Neural cell (in vitro differentiated cells): ENCODE data around the gene ITPK1. TPM values are rescaled to one million over a fixed set of nuclear protein-coding genes. Genes with fewer than 3 reads are reported as not detected.

Experiments used
- H2AFZ ChIP-seq: fragments of 200-600, 300-800 bp; sonication (generic), shearing (Covaris generic); 2 replicates; pipeline ENCODE4 v1.6.0; 2014; ENCODE audit warnings: low read depth, mild to moderate bottlenecking, antibody characterized with exemption, low read length, moderate library complexity
- H3F3A ChIP-seq: fragments of 200-600 bp; shearing (Covaris generic); 2 replicates; pipeline ENCODE4 v1.6.1; 2016; ENCODE audit warnings: mild to moderate bottlenecking, moderate library complexity, mixed read lengths, antibody characterized with exemption, low read length; ENCODE audit not compliant: insufficient read depth, poor library complexity, severe bottlenecking
- H3K27ac ChIP-seq: fragments of 200-600, 300-800 bp; sonication (generic), shearing (Covaris generic); 2 replicates; pipeline ENCODE4 v1.5.1; 2014; ENCODE audit warnings: mild to moderate bottlenecking, low read length, moderate library complexity
- H3K27me3 ChIP-seq: fragments of 300-800, 200-600 bp; sonication (generic), shearing (Covaris generic); 2 replicates; pipeline ENCODE4 v1.6.0; 2014; ENCODE audit warnings: mild to moderate bottlenecking, low read depth, low read length, moderate library complexity; ENCODE audit not compliant: insufficient read depth
- H3K36me3 ChIP-seq: fragments of 300-800, 200-600 bp; sonication (generic), shearing (Covaris generic); 2 replicates; pipeline ENCODE4 v1.5.1; 2014; ENCODE audit warnings: mild to moderate bottlenecking, antibody characterized with exemption, low read length, moderate library complexity; ENCODE audit not compliant: insufficient read depth
- H3K4me2 ChIP-seq: fragments of 300-800, 200-600 bp; sonication (generic), shearing (Covaris generic); 2 replicates; pipeline ENCODE4 v1.6.0; 2014; ENCODE audit warnings: mild to moderate bottlenecking, low read length
- H3K4me3 ChIP-seq: fragments of 300-800, 200-600 bp; sonication (generic), shearing (Covaris generic); 2 replicates; pipeline ENCODE4 v1.5.1; 2014; ENCODE audit warnings: mild to moderate bottlenecking, low read length, moderate library complexity
- H3K79me2 ChIP-seq: fragments of 200-600 bp; shearing (Covaris generic); replicated peaks from 2 replicates; pipeline ENCODE4 v1.6.0; 2014; ENCODE audit warnings: mild to moderate bottlenecking, low read length, moderate library complexity; ENCODE audit not compliant: insufficient read depth
- H3K9ac ChIP-seq: fragments of 300-800, 200-600 bp; sonication (generic), shearing (Covaris generic); 2 replicates; pipeline ENCODE4 v1.6.1; 2016; ENCODE audit warnings: mild to moderate bottlenecking, low read length, mixed read lengths
- H3K9me2 ChIP-seq: fragments of 200-600 bp; shearing (Covaris generic); 2 replicates; pipeline ENCODE4 v1.6.1; 2016; ENCODE audit warnings: mild to moderate bottlenecking, low read length, mixed read lengths; ENCODE audit not compliant: insufficient read depth
- H3K9me3 ChIP-seq: fragments of 200-600, 300-800 bp; sonication (generic), shearing (Covaris generic); 2 replicates; pipeline ENCODE4 v1.6.1; 2016; ENCODE audit warnings: mild to moderate bottlenecking, mixed run types, low read length, moderate library complexity, mixed read lengths
- H4K20me1 ChIP-seq: fragments of 200-600 bp; shearing (Covaris generic); 2 replicates; pipeline ENCODE4 v1.6.1; 2016; ENCODE audit warnings: mild to moderate bottlenecking, mixed run types; ENCODE audit not compliant: insufficient read depth
- CTCF ChIP-seq: fragments of 450-650 bp; IDR thresholded peaks from 2 replicates; pipeline ENCODE4 v1.5.1; 2014; ENCODE audit warnings: antibody characterized with exemption, mild to moderate bottlenecking, moderate library complexity; ENCODE audit not compliant: poor library complexity, severe bottlenecking
- EP300 ChIP-seq: fragments of 450-650 bp; conservative IDR thresholded peaks from 2 replicates; pipeline ENCODE4 v1.6.1; 2014; ENCODE audit warnings: antibody characterized with exemption, mild to moderate bottlenecking, moderate library complexity; ENCODE audit not compliant: poor library complexity, severe bottlenecking
- EZH2 ChIP-seq: fragments of 200-600, 300-800 bp; shearing (Covaris generic), sonication (generic); IDR thresholded peaks from 2 replicates; pipeline ENCODE4 v1.6.1; 2014; ENCODE audit warnings: antibody characterized with exemption, low read length, borderline replicate concordance, mild to moderate bottlenecking; ENCODE audit not compliant: insufficient read depth, poor library complexity, severe bottlenecking
- MXI1 ChIP-seq: fragments of 450-650 bp; conservative IDR thresholded peaks from 2 replicates; pipeline ENCODE4 v1.6.1; 2014; ENCODE audit warnings: antibody characterized with exemption, mild to moderate bottlenecking; ENCODE audit not compliant: poor library complexity, severe bottlenecking
- POLR2AphosphoS5 ChIP-seq: IDR thresholded peaks from 2 replicates; pipeline ENCODE4 v1.6.1; 2012
- RAD21 ChIP-seq: fragments of 450-650 bp; conservative IDR thresholded peaks from 2 replicates; pipeline ENCODE4 v1.6.1; 2014; ENCODE audit warnings: antibody characterized with exemption, mild to moderate bottlenecking, moderate library complexity
- REST ChIP-seq: IDR thresholded peaks from 2 replicates; pipeline ENCODE4 v1.6.1; 2012; ENCODE audit warnings: borderline replicate concordance
- SMC3 ChIP-seq: fragments of 450-650 bp; conservative IDR thresholded peaks from 2 replicates; pipeline ENCODE4 v1.6.1; 2014; ENCODE audit warnings: antibody characterized with exemption, mild to moderate bottlenecking, moderate library complexity; ENCODE audit not compliant: poor library complexity
- TAF1 ChIP-seq: IDR thresholded peaks from 2 replicates; pipeline ENCODE4 v1.6.1; 2012; ENCODE audit warnings: low read depth
- polyA plus RNA-seq: library from polyadenylated mRNA; depleted of rRNA; stranded (reverse); fragments of >200 nt; gene quantifications from 2 replicates; pipeline ENCODE4 v1.2.3, GENCODE V29; 2014

Gene ITPK1
- polyA plus RNA-seq, 1 donor from 2014 or later, result 65.0 TPM

GRCh38 chr14:92982956-92983355 is 132.8 kb downstream of the ITPK1 start:
- H3K79me2 ChIP-seq, result no peaks in the 10 kb centered on the region
- no peak overlapping the region for H2AFZ ChIP-seq
- no peaks in the 10 kb centered on the region for H3F3A ChIP-seq
- no peak for TF ChIP-seq POLR2AphosphoS5
- no peak for TF ChIP-seq RAD21
- TF ChIP-seq SMC3, result no peak
- no peak for TF ChIP-seq TAF1
- TF ChIP-seq REST, result no peak
- TF ChIP-seq EZH2, result no peak
- TF ChIP-seq CTCF, result no peak
- TF ChIP-seq EP300, result no peak
- no peak for TF ChIP-seq MXI1
- no peak overlapping the region for H3K4me3 ChIP-seq
- H3K9me3 ChIP-seq, result peaks cover 7% of the 10 kb centered on the region
- H3K9ac ChIP-seq, result no peak overlapping the region
- no peaks in the 10 kb centered on the region for H3K27me3 ChIP-seq
- H3K4me2 ChIP-seq, result no peak overlapping the region
- H4K20me1 ChIP-seq, result no peaks in the 10 kb centered on the region
- H3K9me2 ChIP-seq, result no peaks in the 10 kb centered on the region
- no peak overlapping the region for H3K27ac ChIP-seq
- no peaks in the 10 kb centered on the region for H3K36me3 ChIP-seq

- H3K4me3 ChIP-seq, result no peak overlapping the region
- H3K9me2 ChIP-seq, result no peaks in the 10 kb centered on the region
- TF ChIP-seq TAF1, result no peak
- no peak for TF ChIP-seq RAD21
- TF ChIP-seq MXI1, result no peak
- TF ChIP-seq EP300, result no peak
- TF ChIP-seq POLR2AphosphoS5, result no peak
- TF ChIP-seq REST, result no peak
- TF ChIP-seq SMC3, result no peak
- no peak for TF ChIP-seq EZH2
- no peak for TF ChIP-seq CTCF
- no peaks in the 10 kb centered on the region for H3K27me3 ChIP-seq
- no peak overlapping the region for H3K4me2 ChIP-seq
- H2AFZ ChIP-seq, result no peak overlapping the region
- no peaks in the 10 kb centered on the region for H4K20me1 ChIP-seq
- H3F3A ChIP-seq, result no peaks in the 10 kb centered on the region
- H3K79me2 ChIP-seq, result no peaks in the 10 kb centered on the region
- peaks cover 7% of the 10 kb centered on the region for H3K9me3 ChIP-seq
- peaks cover 6% of the 10 kb centered on the region for H3K36me3 ChIP-seq
- H3K9ac ChIP-seq, result no peak overlapping the region
- no peak overlapping the region for H3K27ac ChIP-seq
These were observed 134.0 kb downstream of the ITPK1 start for GRCh38 chr14:92981726-92982125.
